Sigmoid colon (tissue), 7 donors: ENCODE measurements around the gene MPND. TPM values are rescaled to one million over a fixed set of nuclear protein-coding genes. Genes with fewer than 3 reads are reported as not detected.

Experiments
- DNase-seq: peaks from one replicate; pipeline ENCODE4 v3.0.0-alpha.2; 2019
- H3K27ac ChIP-seq, 4 donors: fragments of 200-600 bp; sonication (generic); one replicate each; pipeline ENCODE4 v1.5.1; 2016 to 2019; ENCODE audit warnings: mild to moderate bottlenecking in 1 of 4
- H3K27me3 ChIP-seq, 3 donors: fragments of 200-600 bp; sonication (generic); one replicate each; pipeline ENCODE4 v1.5.1; 2019; ENCODE audit warnings: mild to moderate bottlenecking in 1 of 3
- H3K36me3 ChIP-seq, 4 donors: fragments of 200-600 bp; sonication (generic); one replicate each; pipeline ENCODE4 v1.5.1; 2016 to 2019
- H3K4me1 ChIP-seq, 4 donors: fragments of 200-600 bp; sonication (generic); one replicate each; pipeline ENCODE4 v1.5.1; 2017 to 2019
- H3K4me3 ChIP-seq, 4 donors: fragments of 200-600 bp; sonication (generic); one replicate each; pipeline ENCODE4 v1.5.1; 2017 to 2019; ENCODE audit warnings: mild to moderate bottlenecking in 2 of 4, moderate library complexity in 1 of 4
- H3K9me3 ChIP-seq, 4 donors: fragments of 200-600 bp in 3 of 4; sonication (generic) in 3 of 4; one replicate each; pipeline versions ENCODE4 v1.5.1 to v1.6.1; 2013 to 2019
- EP300 ChIP-seq, 4 donors: sonication (generic); formaldehyde crosslinking; IDR thresholded peaks; one replicate each; pipeline ENCODE4 v1.6.1; 2017; ENCODE audit warnings: antibody characterized with exemption in 4 of 4
- POLR2A ChIP-seq, 2 donors: fragments of 450-650 bp; IDR thresholded peaks; one replicate each; pipeline ENCODE4 v1.6.1; 2016; ENCODE audit warnings: antibody characterized with exemption in 2 of 2, mild to moderate bottlenecking in 2 of 2, moderate library complexity in 2 of 2
- POLR2AphosphoS5 ChIP-seq, 4 donors: sonication (generic); formaldehyde crosslinking; IDR thresholded peaks; one replicate each; pipeline ENCODE4 v1.6.1; 2017; ENCODE audit warnings: antibody characterized with exemption in 4 of 4
- WGBS, 2 donors: extraction: QIAGEN DNeasy Blood & Tissue Kit; methylation state at CpG; one replicate each; pipeline ENCODE4 v1.1.7; 2013; 5-methylcytosine and 5-hydroxymethylcytosine counted together
- intact Hi-C: fragments of 100-400 bp; cut with DNase I; formaldehyde crosslinking; loops from one replicate; pipeline ENCODE4 v1.15.1; 2023
- polyA plus RNA-seq, 3 donors: library from polyadenylated mRNA; stranded (reverse); fragments of 200-250 nt; gene quantifications; one replicate each; pipeline ENCODE4 v1.2.3, GENCODE V29; 2013
- total RNA-seq, 4 donors: library from RNA; depleted of rRNA; stranded (reverse); fragments of >200 nt; gene quantifications; one replicate each; pipeline ENCODE4 v1.1.0, GENCODE V29; 2016
- TF ChIP-seq, protein P1 (sequence below), 4 experiments: fragments of 450-650 bp in 3 of 4; fragments of 200-600 bp in 1 of 4; IDR thresholded peaks; one replicate each; pipeline ENCODE4 v1.5.1; 2016 to 2019; ENCODE audit warnings: antibody characterized with exemption in 4 of 4, mild to moderate bottlenecking in 3 of 4, moderate library complexity in 2 of 4
- donor health status: healthy with polysubstance abuse.
- donor health status: Bipolar disorder and iron deficiency.
- donor health status: healthy.

MPND gene
- total and polyA plus RNA-seq, 7 donors = 8.6 to 65.2 (median 13.3) TPM

DNA sequence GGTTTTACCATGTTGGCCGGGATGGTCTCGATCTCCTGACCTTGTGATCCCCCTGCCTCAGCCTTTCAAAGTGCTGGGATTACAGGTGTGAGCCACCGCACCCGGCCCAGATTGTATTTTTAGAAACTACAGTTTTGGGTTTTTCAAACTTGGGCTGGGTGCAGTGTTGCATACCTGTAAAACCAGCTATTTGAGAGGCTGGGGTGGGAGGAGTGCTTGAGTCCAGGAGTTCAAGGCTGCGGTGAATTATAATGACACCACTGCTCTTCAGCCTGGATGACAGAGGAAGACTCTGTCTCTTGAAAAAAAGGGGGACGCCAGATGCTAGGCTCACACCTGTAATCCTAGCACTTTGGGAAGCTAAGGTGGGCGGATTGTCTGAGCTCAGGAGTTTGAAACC is 63.3 kb downstream of the MPND start:
- WGBS, 2 donors = 93 to 96% methylated on average over 7 of the region's 7 CpGs
- no peaks in the 10 kb centered on the region for H3K9me3 ChIP-seq
- no peak overlapping the region for H3K27ac ChIP-seq
- TF ChIP-seq POLR2AphosphoS5 (IDR thresholded peaks at IDR 0.05) (no peak), POLR2A (IDR thresholded peaks at IDR 0.05) (no peak), EP300 (IDR thresholded peaks at IDR 0.05) (no peak)
- TF ChIP-seq, protein P1, sequence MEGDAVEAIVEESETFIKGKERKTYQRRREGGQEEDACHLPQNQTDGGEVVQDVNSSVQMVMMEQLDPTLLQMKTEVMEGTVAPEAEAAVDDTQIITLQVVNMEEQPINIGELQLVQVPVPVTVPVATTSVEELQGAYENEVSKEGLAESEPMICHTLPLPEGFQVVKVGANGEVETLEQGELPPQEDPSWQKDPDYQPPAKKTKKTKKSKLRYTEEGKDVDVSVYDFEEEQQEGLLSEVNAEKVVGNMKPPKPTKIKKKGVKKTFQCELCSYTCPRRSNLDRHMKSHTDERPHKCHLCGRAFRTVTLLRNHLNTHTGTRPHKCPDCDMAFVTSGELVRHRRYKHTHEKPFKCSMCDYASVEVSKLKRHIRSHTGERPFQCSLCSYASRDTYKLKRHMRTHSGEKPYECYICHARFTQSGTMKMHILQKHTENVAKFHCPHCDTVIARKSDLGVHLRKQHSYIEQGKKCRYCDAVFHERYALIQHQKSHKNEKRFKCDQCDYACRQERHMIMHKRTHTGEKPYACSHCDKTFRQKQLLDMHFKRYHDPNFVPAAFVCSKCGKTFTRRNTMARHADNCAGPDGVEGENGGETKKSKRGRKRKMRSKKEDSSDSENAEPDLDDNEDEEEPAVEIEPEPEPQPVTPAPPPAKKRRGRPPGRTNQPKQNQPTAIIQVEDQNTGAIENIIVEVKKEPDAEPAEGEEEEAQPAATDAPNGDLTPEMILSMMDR (IDR thresholded peaks at IDR 0.05) = no peak
- H3K4me1 ChIP-seq = peaks cover 0 to 15% (median 14%) of the 10 kb centered on the region in 4 donors
- no peak overlapping the region for H3K4me3 ChIP-seq
- intact Hi-C loops = no loop called here
- DNase-seq = no peak
- H3K36me3 ChIP-seq = no peaks in the 10 kb centered on the region
- H3K27me3 ChIP-seq = no peaks in the 10 kb centered on the region

DNA sequence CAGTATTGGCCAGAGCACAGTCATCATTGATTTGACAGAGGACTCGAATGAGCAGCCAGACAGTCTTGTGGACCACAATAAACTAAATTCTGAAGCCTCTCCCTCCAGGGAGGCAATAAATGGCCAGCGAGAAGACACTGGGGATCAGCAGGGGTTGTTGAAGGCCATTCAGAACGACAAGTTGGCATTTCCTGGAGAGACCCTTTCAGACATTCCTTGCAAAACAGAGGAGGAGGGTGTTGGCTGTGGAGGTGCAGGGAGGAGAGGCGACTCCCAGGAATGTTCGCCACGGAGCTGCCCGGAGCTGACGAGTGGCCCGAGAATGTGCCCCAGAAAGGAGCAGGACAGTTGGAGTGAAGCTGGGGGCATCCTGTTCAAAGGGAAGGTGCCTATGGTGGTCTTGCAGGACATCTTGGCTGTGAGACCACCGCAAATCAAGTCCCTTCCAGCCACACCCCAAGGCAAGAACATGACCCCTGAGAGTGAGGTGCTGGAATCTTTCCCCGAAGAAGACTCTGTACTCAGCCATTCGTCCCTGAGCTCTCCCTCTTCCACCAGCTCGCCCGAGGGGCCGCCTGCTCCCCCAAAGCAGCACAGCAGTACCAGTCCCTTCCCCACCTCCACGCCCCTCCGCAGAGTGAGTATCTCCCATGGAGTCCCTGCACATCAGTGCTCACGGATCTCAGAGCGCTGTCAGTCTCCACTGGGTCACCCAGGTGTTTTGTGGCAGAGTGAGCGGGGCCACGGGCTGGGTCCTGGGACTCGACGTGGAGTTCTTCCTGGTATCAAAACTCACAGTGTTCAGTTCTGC is 66.0 kb downstream of the MPND start:
- no peak overlapping the region for H3K4me3 ChIP-seq
- H3K36me3 ChIP-seq = no peaks in the 10 kb centered on the region
- H3K27ac ChIP-seq = no peak overlapping the region
- no peaks in the 10 kb centered on the region for H3K4me1 ChIP-seq
- H3K9me3 ChIP-seq = no peaks in the 10 kb centered on the region
- intact Hi-C loops = no loop called here
- H3K27me3 ChIP-seq = no peaks in the 10 kb centered on the region
- 93% methylated on average over 23 of the region's 23 CpGs for WGBS, 2 donors
- DNase-seq = no peak
- no peak for TF ChIP-seq POLR2AphosphoS5 (IDR thresholded peaks at IDR 0.05)

Other genes starting within 250 kb of the MPND start
- 10 to 100 TPM; 48.2 to 76.4 (median 65.3) TPM for gene MAP2K2, start 219.4 kb upstream of the MPND start, total RNA-seq
- 100 to 1,000 TPM; 196 to 278 (median 253) TPM for gene MAP2K2, start 219.4 kb upstream of the MPND start, polyA plus RNA-seq
- under 1 TPM in 1 of 4 donors, not detected in 3; 0.55 TPM for gene CREB3L3, start 189.9 kb upstream of the MPND start, total RNA-seq
- 10 to 100 TPM in 1 of 3 donors, 1 to 10 TPM in 2; 1.8 to 24.0 (median 8.5) TPM for gene CREB3L3, start 189.9 kb upstream of the MPND start, polyA plus RNA-seq
- gene SIRT6, start 161.0 kb upstream of the MPND start, total RNA-seq = 10 to 100 TPM; 10.3 to 23.5 (median 18.1) TPM
- gene SIRT6, start 161.0 kb upstream of the MPND start, polyA plus RNA-seq = 100 to 1,000 TPM in 2 of 3 donors, 10 to 100 TPM in 1; 66.1 to 132 (median 129) TPM
- gene ANKRD24, start 160.9 kb upstream of the MPND start, total RNA-seq = under 1 TPM; 0.36 to 0.99 (median 0.69) TPM
- gene ANKRD24, start 160.9 kb upstream of the MPND start, polyA plus RNA-seq = 1 to 10 TPM in 1 of 3 donors, under 1 TPM in 1, not detected in 1; 0.60 to 1.2 TPM
- 1 to 10 TPM; 1.7 to 3.9 (median 2.5) TPM for gene EBI3, start 114.0 kb upstream of the MPND start, total RNA-seq
- gene EBI3, start 114.0 kb upstream of the MPND start, polyA plus RNA-seq = 10 to 100 TPM in 2 of 3 donors, 1 to 10 TPM in 1; 3.6 to 17.6 (median 17.6) TPM
- 10 to 100 TPM; 19.4 to 22.5 (median 20.8) TPM for gene YJU2, start 96.5 kb upstream of the MPND start, total RNA-seq
- 10 to 100 TPM; 21.5 to 31.8 (median 24.6) TPM for gene YJU2, start 96.5 kb upstream of the MPND start, polyA plus RNA-seq
- gene SHD, start 64.3 kb upstream of the MPND start, total RNA-seq = not detected
- 10 to 100 TPM; 18.8 to 84.7 (median 68.0) TPM for gene SHD, start 64.3 kb upstream of the MPND start, polyA plus RNA-seq
- gene TMIGD2, start 41.2 kb upstream of the MPND start, total RNA-seq = not detected
- 1 to 10 TPM in 1 of 3 donors, under 1 TPM in 1, not detected in 1; 0.60 to 6.3 TPM for gene TMIGD2, start 41.2 kb upstream of the MPND start, polyA plus RNA-seq
- 1 to 10 TPM in 2 of 4 donors, not detected in 2; 1.1 to 1.5 TPM for gene FSD1, start 39.0 kb upstream of the MPND start, total RNA-seq
- gene FSD1, start 39.0 kb upstream of the MPND start, polyA plus RNA-seq = 1 to 10 TPM in 2 of 3 donors, not detected in 1; 1.6 to 2.6 TPM
- 1 to 10 TPM in 3 of 4 donors, under 1 TPM in 1; 0.99 to 5.5 (median 2.7) TPM for gene STAP2, start 4.7 kb upstream of the MPND start, total RNA-seq
- gene STAP2, start 4.7 kb upstream of the MPND start, polyA plus RNA-seq = 100 to 1,000 TPM; 146 to 313 (median 199) TPM
- gene SH3GL1, start 57.0 kb downstream of the MPND start, total RNA-seq = 10 to 100 TPM; 28.5 to 33.9 (median 32.2) TPM
- gene SH3GL1, start 57.0 kb downstream of the MPND start, polyA plus RNA-seq = 10 to 100 TPM; 37.9 to 47.4 (median 45.0) TPM
- gene CHAF1A, start 59.1 kb downstream of the MPND start, total RNA-seq = 1 to 10 TPM; 3.6 to 5.5 (median 4.1) TPM
- 10 to 100 TPM in 2 of 3 donors, 1 to 10 TPM in 1; 5.4 to 19.1 (median 10.6) TPM for gene CHAF1A, start 59.1 kb downstream of the MPND start, polyA plus RNA-seq
- gene UBXN6, start 114.2 kb downstream of the MPND start, total RNA-seq = 100 to 1,000 TPM in 1 of 4 donors, 10 to 100 TPM in 3; 47.1 to 103 (median 62.7) TPM
- gene UBXN6, start 114.2 kb downstream of the MPND start, polyA plus RNA-seq = 100 to 1,000 TPM in 2 of 3 donors, 10 to 100 TPM in 1; 96.3 to 160 (median 114) TPM
- gene HDGFL2, start 128.7 kb downstream of the MPND start, total RNA-seq = 10 to 100 TPM; 31.0 to 45.5 (median 40.4) TPM
- gene HDGFL2, start 128.7 kb downstream of the MPND start, polyA plus RNA-seq = 10 to 100 TPM; 19.8 to 78.2 (median 22.2) TPM
- 10 to 100 TPM; 41.3 to 71.7 (median 55.9) TPM for gene PLIN4, start 174.9 kb downstream of the MPND start, total RNA-seq
- gene PLIN4, start 174.9 kb downstream of the MPND start, polyA plus RNA-seq = 10 to 100 TPM in 1 of 3 donors, 1 to 10 TPM in 1, under 1 TPM in 1; 0.69 to 22.3 (median 1.8) TPM
- 10 to 100 TPM in 1 of 4 donors, 1 to 10 TPM in 3; 2.5 to 10.0 (median 4.2) TPM for gene PLIN5, start 191.7 kb downstream of the MPND start, total RNA-seq
- 1 to 10 TPM in 2 of 3 donors, under 1 TPM in 1; 0.69 to 3.1 (median 2.4) TPM for gene PLIN5, start 191.7 kb downstream of the MPND start, polyA plus RNA-seq
- 1 to 10 TPM in 1 of 4 donors, under 1 TPM in 2, not detected in 1; 0.36 to 2.3 (median 0.49) TPM for gene LRG1, start 196.5 kb downstream of the MPND start, total RNA-seq
- 10 to 100 TPM in 1 of 3 donors, 1 to 10 TPM in 2; 2.4 to 21.0 (median 3.7) TPM for gene LRG1, start 196.5 kb downstream of the MPND start, polyA plus RNA-seq
- gene SEMA6B, start 216.1 kb downstream of the MPND start, total RNA-seq = 1 to 10 TPM; 1.1 to 5.7 (median 1.6) TPM
- 10 to 100 TPM in 1 of 3 donors, 1 to 10 TPM in 1, under 1 TPM in 1; 0.60 to 16.9 (median 4.7) TPM for gene SEMA6B, start 216.1 kb downstream of the MPND start, polyA plus RNA-seq